COLO668 (cell line): Measurements from ENCODE around the gene AKR7A3.
A peak's percentile ranks its signal among the peaks of the same experiment; 100 is the strongest.
"Not testable (repeated sequence)": the region's sequence is repeated elsewhere in the genome, so short reads cannot be mapped to it uniquely, and the experiment has no call there.

ENCODE experiments used
- DNase-seq: peaks from one replicate; lab custom pipeline; 2025; ENCODE audit not compliant: unreplicated experiment; lab: John Stamatoyannopoulos, UW

Gene AKR7A3

GRCh38 chr1:19319196-19319595 is 30.6 kb upstream of the AKR7A3 start:
- DNase-seq: no peak

GRCh38 chr1:19317126-19317910 is 28.7 kb upstream of the AKR7A3 start:
- DNase-seq: no peak

GRCh38 chr1:19315378-19316198 is 27.0 kb upstream of the AKR7A3 start:
- DNase-seq: no peak

- DNase-seq: no peak
These were observed 25.7 kb upstream of the AKR7A3 start for GRCh38 chr1:19313961-19314882.

GRCh38 chr1:19313636-19313959 is 25.0 kb upstream of the AKR7A3 start:
- no peak for DNase-seq

- no peak for DNase-seq
These were observed 24.4 kb upstream of the AKR7A3 start for GRCh38 chr1:19312782-19313635.

GRCh38 chr1:19311931-19312781 is 23.6 kb upstream of the AKR7A3 start, which contains the start of the genes AKR7A2 and SLC66A1:
TSS of gene AKR7A2 (minus strand) at chr1:19312144. CDS start at chr1:19312124, 20 bp downstream.
TSS of gene SLC66A1 (plus strand) at chr1:19312326. CDS start at chr1:19317678, 5,352 bp downstream.
- peak; percentile 100 for DNase-seq

GRCh38 chr1:19311503-19311930 is 22.9 kb upstream of the AKR7A3 start:
- DNase-seq: peak; percentile 73

- DNase-seq: peak; percentile 57
These were observed 22.3 kb upstream of the AKR7A3 start for GRCh38 chr1:19310720-19311502.

- no peak for DNase-seq
These were observed 21.5 kb upstream of the AKR7A3 start for GRCh38 chr1:19310061-19310460.

GRCh38 chr1:19309123-19309813 is 20.7 kb upstream of the AKR7A3 start:
- DNase-seq: no peak

GRCh38 chr1:19308509-19308907 is 19.9 kb upstream of the AKR7A3 start:
- no peak for DNase-seq

- no peak for DNase-seq
These were observed 19.4 kb upstream of the AKR7A3 start for GRCh38 chr1:19307794-19308508.

- DNase-seq: no peak
These were observed 18.4 kb upstream of the AKR7A3 start for GRCh38 chr1:19306941-19307340.

GRCh38 chr1:19305880-19306279 is 17.3 kb upstream of the AKR7A3 start:
- DNase-seq: no peak

GRCh38 chr1:19304081-19304480 is 15.5 kb upstream of the AKR7A3 start:
- not testable (repeated sequence) for DNase-seq

- DNase-seq: peak; percentile 42
These were observed 11.6 kb upstream of the AKR7A3 start for GRCh38 chr1:19300211-19300610.
